ENCODE measurements around the gene ZNF428.

Gene ZNF428

DNA sequence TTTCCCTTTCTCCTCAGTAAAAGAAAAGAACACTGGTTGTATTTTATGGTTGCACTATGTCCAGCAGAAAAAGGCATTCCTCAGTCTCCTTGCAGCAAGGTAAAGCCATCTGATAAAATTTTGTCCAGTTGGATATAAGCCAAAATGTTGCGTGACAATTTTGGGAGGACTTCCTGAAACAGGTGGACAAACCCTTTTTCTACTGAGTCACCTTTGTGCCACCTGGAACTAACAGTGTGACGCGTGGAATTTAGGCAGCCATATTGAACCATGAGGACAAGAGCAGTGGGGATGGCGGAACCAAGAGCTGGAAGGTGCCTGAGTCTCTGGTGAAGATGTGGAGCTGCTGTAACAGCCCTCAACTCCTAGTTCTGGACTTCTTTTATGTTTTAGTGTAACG, 12.1 kb upstream of the ZNF428 start:
- no peaks in the 10 kb centered on the region for H3K9me2 ChIP-seq (replicated peaks; ENCODE audit: insufficient read depth, low read length)
- H4K20me1 ChIP-seq (ENCODE audit: low read depth, low read length): no peaks in the 10 kb centered on the region
- no peaks in the 10 kb centered on the region for H3K27me3 ChIP-seq (ENCODE audit: low read length)
- no peaks in the 10 kb centered on the region for H3F3A ChIP-seq (ENCODE audit: insufficient read depth)
- H2AFZ ChIP-seq (ENCODE audit: low read depth, low read length, severe bottlenecking): no peak overlapping the region
- TF ChIP-seq EZH2phosphoT487 (conservative IDR thresholded peaks at IDR 0.05; ENCODE audit: low read length) (no peak), CTCF (IDR thresholded peaks at IDR 0.05; ENCODE audit: insufficient read depth, low read length, poor library complexity, severe bottlenecking) (no peak)
- H3K9me3 ChIP-seq (ENCODE audit: insufficient read depth, low read length): no peaks in the 10 kb centered on the region
- H3K4me3 ChIP-seq (ENCODE audit: insufficient read depth, low read length, poor library complexity, severe bottlenecking): no peak overlapping the region
- no peak overlapping the region for H3K27ac ChIP-seq (ENCODE audit: low read depth, low read length)
- H3K36me3 ChIP-seq (ENCODE audit: low read length): no peaks in the 10 kb centered on the region
- H3K4me2 ChIP-seq (ENCODE audit: low read depth, low read length, poor library complexity, severe bottlenecking): no peak overlapping the region
- no peaks in the 10 kb centered on the region for H3K79me2 ChIP-seq (ENCODE audit: insufficient read depth, low read length)
- no peak overlapping the region for H3K9ac ChIP-seq (ENCODE audit: low read length)

DNA sequence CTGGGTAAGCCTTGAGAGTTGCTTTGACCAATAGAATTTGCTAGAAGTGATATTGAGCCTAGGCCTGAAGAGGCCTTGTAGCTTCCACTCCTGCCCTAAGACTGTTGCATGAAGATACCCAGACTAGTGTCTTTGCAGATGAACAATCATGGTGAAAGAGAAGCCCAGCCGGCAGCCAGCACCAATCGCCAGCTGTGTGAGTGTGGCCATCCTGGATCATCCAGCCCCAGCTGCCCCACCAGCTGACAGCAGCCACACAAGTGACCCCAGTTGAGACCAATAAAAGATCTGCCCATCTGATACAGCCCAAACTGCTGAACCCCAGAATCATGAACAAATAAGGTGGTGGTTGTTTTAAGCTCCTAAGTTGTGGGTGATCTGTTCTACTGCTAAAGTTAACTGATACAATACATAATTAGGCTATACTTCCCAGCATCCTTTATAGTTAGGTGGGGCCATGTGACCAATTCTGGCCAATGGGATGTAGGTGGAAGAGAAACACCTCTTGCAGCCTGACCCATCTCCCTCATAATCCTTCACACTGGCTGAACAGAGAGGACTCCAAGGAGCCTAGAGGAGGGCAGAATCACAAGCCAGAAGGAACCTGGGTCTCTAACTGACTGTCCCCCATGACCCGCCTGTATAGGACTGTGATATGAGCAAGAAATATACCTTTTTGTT, 9.4 kb upstream of the ZNF428 start:
- H2AFZ ChIP-seq (ENCODE audit: low read depth, low read length, severe bottlenecking): no peak overlapping the region

DNA sequence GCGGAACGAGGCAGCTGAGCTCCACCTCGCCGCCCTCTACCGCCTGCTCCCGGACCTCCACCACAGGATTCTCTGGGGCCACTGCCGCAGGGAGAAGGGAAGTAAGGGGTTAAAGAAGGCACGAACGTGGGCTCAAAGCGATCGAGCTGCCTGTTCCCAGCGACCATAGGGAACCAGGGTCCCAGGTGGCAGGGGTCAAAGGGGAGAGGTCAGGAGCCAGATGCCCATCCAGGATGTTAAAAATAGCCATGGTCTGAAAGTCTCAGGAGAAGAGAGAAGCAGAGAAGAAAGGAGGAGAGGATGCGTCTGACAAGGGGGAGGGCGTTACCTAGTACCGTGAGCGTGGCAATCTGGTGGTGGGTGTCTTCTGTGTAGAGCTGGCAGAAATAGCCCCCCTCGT, 7.4 kb upstream of the ZNF428 start:
- Histone ChIP-seq H3K79me2 (ENCODE audit: insufficient read depth, low read length) (no peaks in the 10 kb centered on the region), H3F3A (ENCODE audit: insufficient read depth) (peaks cover 8% of the 10 kb centered on the region), H3K4me3 (ENCODE audit: insufficient read depth, low read length, poor library complexity, severe bottlenecking) (no peak overlapping the region), H3K9me2 (replicated peaks; ENCODE audit: insufficient read depth, low read length) (no peaks in the 10 kb centered on the region), H3K27ac (ENCODE audit: low read depth, low read length) (no peak overlapping the region), H2AFZ (ENCODE audit: low read depth, low read length, severe bottlenecking) (no peak overlapping the region), H3K9me3 (ENCODE audit: insufficient read depth, low read length) (no peaks in the 10 kb centered on the region), H4K20me1 (ENCODE audit: low read depth, low read length) (no peaks in the 10 kb centered on the region), H3K36me3 (ENCODE audit: low read length) (no peaks in the 10 kb centered on the region), H3K4me2 (ENCODE audit: low read depth, low read length, poor library complexity, severe bottlenecking) (no peak overlapping the region), H3K9ac (ENCODE audit: low read length) (no peak overlapping the region), H3K27me3 (ENCODE audit: low read length) (no peaks in the 10 kb centered on the region)
- no peak for TF ChIP-seq EZH2phosphoT487 (conservative IDR thresholded peaks at IDR 0.05; ENCODE audit: low read length)
- no peak for TF ChIP-seq CTCF (IDR thresholded peaks at IDR 0.05; ENCODE audit: insufficient read depth, low read length, poor library complexity, severe bottlenecking)

More for the DNA sequence above, 9.4 kb upstream of the ZNF428 start:
- no peaks in the 10 kb centered on the region for H3K9me3 ChIP-seq (ENCODE audit: insufficient read depth, low read length)
- no peaks in the 10 kb centered on the region for H3K9me2 ChIP-seq (replicated peaks; ENCODE audit: insufficient read depth, low read length)
- H3F3A ChIP-seq (ENCODE audit: insufficient read depth): peaks cover 6% of the 10 kb centered on the region
- H3K27me3 ChIP-seq (ENCODE audit: low read length): no peaks in the 10 kb centered on the region
- H3K27ac ChIP-seq (ENCODE audit: low read depth, low read length): no peak overlapping the region
- H3K9ac ChIP-seq (ENCODE audit: low read length): no peak overlapping the region
- H3K4me2 ChIP-seq (ENCODE audit: low read depth, low read length, poor library complexity, severe bottlenecking): no peak overlapping the region
- H3K4me3 ChIP-seq (ENCODE audit: insufficient read depth, low read length, poor library complexity, severe bottlenecking): no peak overlapping the region
- no peaks in the 10 kb centered on the region for H3K79me2 ChIP-seq (ENCODE audit: insufficient read depth, low read length)
- H3K36me3 ChIP-seq (ENCODE audit: low read length): no peaks in the 10 kb centered on the region
- H4K20me1 ChIP-seq (ENCODE audit: low read depth, low read length): no peaks in the 10 kb centered on the region
- no peak for TF ChIP-seq CTCF (IDR thresholded peaks at IDR 0.05; ENCODE audit: insufficient read depth, low read length, poor library complexity, severe bottlenecking)
- no peak for TF ChIP-seq EZH2phosphoT487 (conservative IDR thresholded peaks at IDR 0.05; ENCODE audit: low read length)
